Natural killer cell (primary cell): ENCODE measurements around the gene POLR2A. TPM values are rescaled to one million over a fixed set of nuclear protein-coding genes. Genes with fewer than 3 reads are reported as not detected.

ENCODE experiments used
- ATAC-seq, 3 donors: fragments of 150-1000 bp in 2 of 3; fragments of 200-7000 bp in 1 of 3; cut with Tn5 transposase; 1 replicate in 1 of 3; 2 replicates in 2 of 3; pipeline ENCODE4 v1.10.0; 2021; ENCODE audit warnings: mild to moderate bottlenecking in 2 of 3, moderate library complexity in 2 of 3
- DNase-seq, 2 donors: peaks; one replicate each; pipeline versions ENCODE4 v3.0.0 to v3.0.0-alpha.2; 2013 to 2021; ENCODE audit warnings: mixed read lengths in 1 of 2
- H3K27ac ChIP-seq: one replicate; pipeline ENCODE4 v1.5.1; 2013; ENCODE audit warnings: mild to moderate bottlenecking, low read length
- H3K27me3 ChIP-seq: one replicate; pipeline ENCODE4 v1.6.1; 2013; ENCODE audit warnings: low read length; ENCODE audit not compliant: control insufficient read depth, insufficient read depth
- H3K36me3 ChIP-seq: one replicate; pipeline ENCODE4 v1.6.1; 2013; ENCODE audit warnings: low read length; ENCODE audit not compliant: control insufficient read depth, insufficient read depth
- H3K4me1 ChIP-seq: one replicate; pipeline ENCODE4 v1.6.1; 2013; ENCODE audit warnings: low read length; ENCODE audit not compliant: control insufficient read depth, insufficient read depth
- H3K4me3 ChIP-seq: one replicate; pipeline ENCODE4 v1.5.1; 2013; ENCODE audit warnings: low read length
- H3K9me3 ChIP-seq: one replicate; pipeline ENCODE4 v1.6.1; 2013; ENCODE audit warnings: low read length; ENCODE audit not compliant: control insufficient read depth, insufficient read depth
- H3K27ac Mint-ChIP-seq, 2 donors: one replicate each; pipeline ENCODE4 v1.8.0; 2022; ENCODE audit warnings: mild to moderate bottlenecking in 2 of 2, mixed read lengths in 2 of 2, moderate library complexity in 1 of 2
- H3K27me3 Mint-ChIP-seq, 2 donors: one replicate each; pipeline ENCODE4 v1.8.0; 2022; ENCODE audit warnings: low read depth in 2 of 2, mixed read lengths in 2 of 2
- H3K36me3 Mint-ChIP-seq: one replicate; pipeline ENCODE4 v1.8.0; 2022; ENCODE audit warnings: mixed read lengths
- H3K4me1 Mint-ChIP-seq, 2 donors: one replicate each; pipeline ENCODE4 v1.8.0; 2022; ENCODE audit warnings: mixed read lengths in 2 of 2
- H3K4me3 Mint-ChIP-seq: one replicate; pipeline ENCODE4 v1.8.0; 2022; ENCODE audit warnings: mild to moderate bottlenecking, moderate library complexity, mixed read lengths
- H3K9me3 Mint-ChIP-seq, 2 donors: one replicate each; pipeline ENCODE4 v1.8.0; 2022; ENCODE audit warnings: mixed read lengths in 2 of 2
- CTCF ChIP-seq: fragments of 200-600 bp; IDR thresholded peaks from one replicate; pipeline ENCODE4 v1.8.0; 2022; ENCODE audit warnings: antibody characterized with exemption
- WGBS: methylation state at CpG from one replicate; pipeline ENCODE4 v1.1.7; 2013; ENCODE audit warnings: missing lambda C conversion rate; ENCODE audit not compliant: insufficient coverage; 5-methylcytosine and 5-hydroxymethylcytosine counted together
- intact Hi-C: fragments of 100-400 bp; cut with micrococcal nuclease; formaldehyde crosslinking; loops from one replicate; pipeline ENCODE4 v1.14.2; 2022
- total RNA-seq, 4 donors: library from RNA; stranded (reverse); fragments of 120-200 nt in 1 of 4; gene quantifications; one replicate each; pipeline versions ENCODE4 v1.2.3 to v1.2.4, GENCODE V29; 2013 to 2022

POLR2A gene
- total RNA-seq, 3 donors from 2014 or later (not counting 1 experiment from before 2014, with no cell fraction given) = 515 to 879 (median 524) TPM

GRCh38 chr17:7483255-7484066, 705 bp upstream of the POLR2A start:
- Histone ChIP-seq H3K4me1 (peaks cover 53% of the 10 kb centered on the region), H3K4me3 (peak overlapping the region; percentile 81), H3K36me3 (no peaks in the 10 kb centered on the region), H3K9me3 (no peaks in the 10 kb centered on the region), H3K27me3 (no peaks in the 10 kb centered on the region), H3K27ac (peak overlapping the region; percentile 96)
- no peaks in the 10 kb centered on the region for H3K9me3 Mint-ChIP-seq
- H3K27me3 Mint-ChIP-seq = no peaks in the 10 kb centered on the region
- intact Hi-C loops = loop anchor here (1.0 to 5.0 kb wide), 8 partner anchors 27 to 359 kb away; partner anchors contain the start of genes CTDNEP1, EIF5A, ELP5 and SENP3
- no peak for TF ChIP-seq CTCF
- peak overlapping the region; percentile 100 for H3K27ac Mint-ChIP-seq
- peaks cover 68 to 81% of the 10 kb centered on the region in 2 donors for H3K4me1 Mint-ChIP-seq
- WGBS = under 1% methylated on average over 31 of the region's 38 CpGs
- H3K36me3 Mint-ChIP-seq = no peaks in the 10 kb centered on the region
- ATAC-seq (peak; percentile 56 to 76 (median 60)), DNase-seq (peak; percentile 92 to 97)
- peak overlapping the region; percentile 100 for H3K4me3 Mint-ChIP-seq

DNA sequence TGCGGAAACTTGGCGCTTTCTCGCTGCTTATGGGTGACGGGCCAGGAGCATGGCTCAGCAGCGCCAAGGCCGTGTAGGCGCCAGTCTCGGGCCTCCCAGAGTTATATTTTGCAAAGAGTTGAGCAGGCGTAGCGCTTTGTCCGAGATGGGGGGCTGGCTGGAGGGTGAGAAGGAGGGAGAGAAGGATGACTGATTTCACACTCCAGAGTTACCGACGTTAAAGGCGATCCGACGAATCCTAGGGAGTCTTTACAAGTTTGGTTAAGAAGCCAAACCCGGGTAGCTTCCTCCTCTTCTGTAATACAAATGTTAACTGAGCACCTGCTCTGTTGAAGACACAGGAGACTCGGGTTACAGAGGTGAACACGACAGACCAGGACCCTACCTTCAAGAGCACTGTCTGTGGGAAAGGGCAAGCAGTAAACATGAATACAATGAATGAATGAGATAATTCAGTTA, 782 bp downstream of the POLR2A start:
- 0% methylated on average over 19 of the region's 19 CpGs for WGBS
- DNase-seq (no peak), ATAC-seq (no peak)
- H3K27me3 Mint-ChIP-seq = no peaks in the 10 kb centered on the region
- Histone ChIP-seq H3K27ac (peak overlapping the region; percentile 52), H3K36me3 (no peaks in the 10 kb centered on the region), H3K9me3 (no peaks in the 10 kb centered on the region), H3K27me3 (no peaks in the 10 kb centered on the region), H3K4me3 (peak overlapping the region; percentile 64), H3K4me1 (peaks cover 51% of the 10 kb centered on the region)
- no peak for TF ChIP-seq CTCF
- no peaks in the 10 kb centered on the region for H3K36me3 Mint-ChIP-seq
- H3K9me3 Mint-ChIP-seq = no peaks in the 10 kb centered on the region
- intact Hi-C loops = loop anchor here (1.0 to 5.0 kb wide), 8 partner anchors 29 to 357 kb away; partner anchors contain the start of genes CTDNEP1, EIF5A, ELP5 and SENP3
- peak overlapping the region; percentile 100 for H3K27ac Mint-ChIP-seq
- H3K4me3 Mint-ChIP-seq = peak overlapping the region; percentile 100
- peaks cover 72 to 83% of the 10 kb centered on the region in 2 donors for H3K4me1 Mint-ChIP-seq

DNA sequence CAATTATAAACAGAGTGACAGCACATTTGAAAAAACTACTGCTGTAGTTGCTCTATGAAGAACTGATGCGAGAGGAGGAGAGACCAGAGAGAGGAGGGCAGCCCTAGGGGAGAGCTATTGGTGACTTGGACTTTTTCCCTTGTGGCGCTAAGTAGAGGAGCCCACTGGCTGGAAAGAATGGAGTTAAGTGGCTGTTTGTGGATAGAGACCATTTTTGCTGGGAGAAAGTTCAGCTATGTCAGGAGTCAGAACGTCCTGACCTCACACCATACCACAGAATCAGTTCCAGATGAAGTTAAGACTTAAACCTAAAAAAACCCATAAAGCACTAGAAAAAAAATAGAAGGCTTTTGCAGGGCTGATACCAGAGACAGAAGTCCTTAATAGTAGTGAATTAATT, 2.0 kb downstream of the POLR2A start:
- no peaks in the 10 kb centered on the region for H3K36me3 Mint-ChIP-seq
- no peak overlapping the region for H3K4me3 ChIP-seq

More for the DNA sequence above, 2.0 kb downstream of the POLR2A start:
- Mint-ChIP-seq H3K4me3 (peak overlapping the region; percentile 39), H3K27ac (peak overlapping the region; percentile 0 to 76), H3K9me3 (no peaks in the 10 kb centered on the region), H3K4me1 (peaks cover 69 to 77% of the 10 kb centered on the region in 2 donors), H3K27me3 (no peaks in the 10 kb centered on the region)
- Histone ChIP-seq H3K36me3 (no peaks in the 10 kb centered on the region), H3K9me3 (no peaks in the 10 kb centered on the region), H3K27ac (no peak overlapping the region), H3K27me3 (no peaks in the 10 kb centered on the region), H3K4me1 (peaks cover 42% of the 10 kb centered on the region)
- intact Hi-C loops = no loop called here
- ATAC-seq (no peak), DNase-seq (no peak)
- TF ChIP-seq CTCF = no peak
- WGBS = 79% methylated on average over 2 of the region's 3 CpGs
